Ovary (tissue), 9 donors: Measurements from ENCODE around the gene GPR84. TPM values are rescaled to one million over a fixed set of nuclear protein-coding genes. Genes with fewer than 3 reads are reported as not detected.

Experiments used
- DNase-seq, 5 donors: peaks; one replicate each; pipeline ENCODE4 v3.0.0-alpha.2; 2019 to 2020
- H3K27ac ChIP-seq, 2 donors: fragments of 200-600 bp; one replicate each; pipeline versions ENCODE4 v1.5.1 to v1.8.0; 2019 to 2022
- H3K27me3 ChIP-seq: fragments of 200-600 bp; one replicate; pipeline ENCODE4 v1.8.0; 2022
- H3K36me3 ChIP-seq: fragments of 200-600 bp; sonication (generic); one replicate; pipeline ENCODE4 v1.5.1; 2019
- H3K4me1 ChIP-seq: one replicate; pipeline ENCODE4 v1.8.1; 2013; ENCODE audit warnings: mild to moderate bottlenecking, moderate library complexity; ENCODE audit not compliant: insufficient read depth
- H3K4me3 ChIP-seq: fragments of 200-600 bp; sonication (generic); one replicate; pipeline ENCODE4 v1.5.1; 2017
- H3K9me3 ChIP-seq, 2 donors: fragments of 200-600 bp in 1 of 2; sonication (generic) in 1 of 2; one replicate each; pipeline versions ENCODE4 v1.5.1 to v1.8.1; 2013 to 2019; ENCODE audit warnings: mild to moderate bottlenecking in 1 of 2, moderate library complexity in 1 of 2
- EP300 ChIP-seq: sonication (generic); formaldehyde crosslinking; IDR thresholded peaks from one replicate; pipeline ENCODE4 v1.6.1; 2017; ENCODE audit warnings: antibody characterized with exemption
- POLR2A ChIP-seq: fragments of 450-650 bp; IDR thresholded peaks from one replicate; pipeline ENCODE4 v1.6.1; 2017; ENCODE audit warnings: antibody characterized with exemption, mild to moderate bottlenecking, moderate library complexity
- WGBS, 3 donors: extraction: QIAGEN DNeasy Blood & Tissue Kit in 1 of 3; methylation state at CpG; one replicate each; pipeline versions ENCODE4 v1.1.5 to v1.1.7; 2013 to 2017; 5-methylcytosine and 5-hydroxymethylcytosine counted together
- intact Hi-C, 4 donors: fragments of 100-400 bp; cut with DNase I; formaldehyde crosslinking; loops; one replicate each; pipeline versions ENCODE4 v1.11.0 to v1.15.1; 2022 to 2023
- polyA plus RNA-seq, 2 donors: library from polyadenylated mRNA; stranded (reverse); fragments of 200-250 nt in 1 of 2; fragments of 350-450 nt in 1 of 2; fragmentation: Illumina TruSeq in 1 of 2; extraction: RNeasy Lipid Tissue Mini Kit (QIAGEN cat#74804) in 1 of 2; gene quantifications; one replicate each; pipeline ENCODE4 v1.2.3, GENCODE V29; 2013 to 2014
- total RNA-seq, 7 donors: library from RNA; depleted of rRNA in 2 of 7; stranded (reverse); fragments of >200 nt in 2 of 7; fragmentation: NEBNext Ultra II Directional in 3 of 7; extraction: Animal tissue kit (Norgen Biotek cat#: 25700) in 3 of 7; gene quantifications; one replicate each; pipeline versions ENCODE4 v1.1.0 to v1.2.4, GENCODE V29; 2016 to 2023
- TF ChIP-seq, protein P1 (sequence below), 3 donors: fragments of 450-650 bp in 2 of 3; fragments of 200-600 bp in 1 of 3; IDR thresholded peaks; one replicate each; pipeline versions ENCODE4 v1.5.1 to v1.8.0; 2016 to 2022; ENCODE audit warnings: antibody characterized with exemption in 3 of 3, mild to moderate bottlenecking in 1 of 3
- donor health status: DM: no; HTN: no; CAD: no; lungs with moderate emphysema.
- donor health status: DM: no; HTN: no; CAD: no.
- donor health status: Bipolar disorder and iron deficiency.
- donor health status: DM: yes; HTN: yes; CAD: no.
- donor health status: DM: no; HTN: no; CAD: no.
- donor health status: DM: yes; HTN: yes; CAD: no.

GPR84 gene
- total and polyA plus RNA-seq, 9 donors, result 0.12 to 3.1 (median 0.42) TPM

DNA sequence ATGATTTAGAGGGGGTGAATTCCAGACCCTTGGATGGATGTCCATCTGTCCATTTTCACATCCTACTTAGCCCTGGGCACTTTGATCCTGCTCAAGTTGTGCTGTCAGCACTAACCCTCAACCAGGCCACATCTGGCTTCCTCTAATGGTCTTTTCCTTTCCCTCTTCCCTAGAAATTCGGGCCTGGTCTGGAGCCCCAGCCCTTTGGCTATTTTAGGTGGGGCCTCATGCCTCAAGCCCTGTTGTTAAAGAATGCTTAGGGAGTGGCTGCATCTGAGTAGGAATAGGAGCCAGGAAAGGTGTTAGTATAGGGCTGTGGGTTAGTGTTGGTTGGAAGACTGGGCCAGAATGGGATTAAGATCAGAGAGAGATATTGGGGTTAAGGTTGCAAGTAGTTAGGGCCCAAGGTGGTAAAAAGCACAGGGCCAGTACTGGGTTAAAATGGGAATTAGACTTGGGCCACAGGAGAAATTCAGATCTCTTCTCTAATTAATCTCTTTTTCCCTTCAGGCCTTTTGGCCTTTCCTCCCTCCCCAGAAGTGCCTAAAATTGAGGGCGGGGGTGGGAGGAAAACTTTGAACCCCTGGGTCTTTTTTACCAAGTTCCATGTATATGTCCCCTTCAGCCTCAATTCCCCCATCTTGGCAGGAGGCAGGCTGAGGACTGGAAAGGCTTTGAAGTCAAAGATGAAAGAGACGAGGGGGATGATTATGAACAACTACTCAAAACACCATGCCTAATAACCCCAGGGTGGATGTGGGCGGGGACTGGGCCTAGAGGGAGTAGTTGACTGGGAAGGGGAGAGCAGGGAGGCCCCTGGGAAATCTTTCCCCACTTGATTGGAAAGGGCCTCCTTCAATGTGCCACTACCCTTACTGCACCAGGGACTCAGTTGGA lies 24.2 kb upstream of the GPR84 start:
- Histone ChIP-seq H3K9me3 (no peaks in the 10 kb centered on the region), H3K27ac (no peak overlapping the region), H3K36me3 (no peaks in the 10 kb centered on the region), H3K27me3 (no peaks in the 10 kb centered on the region), H3K4me3 (no peak overlapping the region), H3K4me1 (peaks cover 10% of the 10 kb centered on the region)
- intact Hi-C loops, result no loop called here
- WGBS, 3 donors, result 76 to 79% (median 78%) methylated on average over 4 of the region's 4 CpGs
- TF ChIP-seq POLR2A (no peak), EP300 (no peak)
- TF ChIP-seq, protein P1, sequence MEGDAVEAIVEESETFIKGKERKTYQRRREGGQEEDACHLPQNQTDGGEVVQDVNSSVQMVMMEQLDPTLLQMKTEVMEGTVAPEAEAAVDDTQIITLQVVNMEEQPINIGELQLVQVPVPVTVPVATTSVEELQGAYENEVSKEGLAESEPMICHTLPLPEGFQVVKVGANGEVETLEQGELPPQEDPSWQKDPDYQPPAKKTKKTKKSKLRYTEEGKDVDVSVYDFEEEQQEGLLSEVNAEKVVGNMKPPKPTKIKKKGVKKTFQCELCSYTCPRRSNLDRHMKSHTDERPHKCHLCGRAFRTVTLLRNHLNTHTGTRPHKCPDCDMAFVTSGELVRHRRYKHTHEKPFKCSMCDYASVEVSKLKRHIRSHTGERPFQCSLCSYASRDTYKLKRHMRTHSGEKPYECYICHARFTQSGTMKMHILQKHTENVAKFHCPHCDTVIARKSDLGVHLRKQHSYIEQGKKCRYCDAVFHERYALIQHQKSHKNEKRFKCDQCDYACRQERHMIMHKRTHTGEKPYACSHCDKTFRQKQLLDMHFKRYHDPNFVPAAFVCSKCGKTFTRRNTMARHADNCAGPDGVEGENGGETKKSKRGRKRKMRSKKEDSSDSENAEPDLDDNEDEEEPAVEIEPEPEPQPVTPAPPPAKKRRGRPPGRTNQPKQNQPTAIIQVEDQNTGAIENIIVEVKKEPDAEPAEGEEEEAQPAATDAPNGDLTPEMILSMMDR (IDR thresholded peaks at IDR 0.05), result no peak
- no peak for DNase-seq

DNA sequence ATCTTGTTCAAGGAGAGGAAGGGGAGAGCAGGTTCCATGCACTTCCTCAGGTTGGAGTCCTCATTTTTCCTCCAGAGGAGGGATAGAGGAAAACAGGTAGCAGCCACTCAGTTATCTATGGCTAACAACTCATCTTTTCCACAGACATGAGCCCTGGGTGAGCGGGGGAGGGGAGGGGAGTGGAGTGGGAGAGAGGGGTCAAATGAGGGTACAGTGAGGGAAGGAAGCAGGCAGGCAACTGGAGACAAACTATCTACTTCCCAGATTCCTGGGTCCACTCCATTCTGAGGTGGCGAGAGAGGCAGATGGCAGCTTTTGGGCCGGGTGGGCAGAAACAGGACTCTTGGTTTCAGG lies 22.8 kb upstream of the GPR84 start:
- DNase-seq, result no peak
- Histone ChIP-seq H3K27ac (no peak overlapping the region), H3K4me3 (no peak overlapping the region), H3K36me3 (no peaks in the 10 kb centered on the region), H3K27me3 (no peaks in the 10 kb centered on the region), H3K9me3 (no peaks in the 10 kb centered on the region), H3K4me1 (peaks cover 10% of the 10 kb centered on the region)
- 88 to 93% (median 90%) methylated on average over 3 of the region's 3 CpGs for WGBS, 3 donors
- intact Hi-C loops, result no loop called here
- TF ChIP-seq POLR2A (no peak), EP300 (no peak)
- TF ChIP-seq, protein P1 (IDR thresholded peaks at IDR 0.05), result no peak

DNA sequence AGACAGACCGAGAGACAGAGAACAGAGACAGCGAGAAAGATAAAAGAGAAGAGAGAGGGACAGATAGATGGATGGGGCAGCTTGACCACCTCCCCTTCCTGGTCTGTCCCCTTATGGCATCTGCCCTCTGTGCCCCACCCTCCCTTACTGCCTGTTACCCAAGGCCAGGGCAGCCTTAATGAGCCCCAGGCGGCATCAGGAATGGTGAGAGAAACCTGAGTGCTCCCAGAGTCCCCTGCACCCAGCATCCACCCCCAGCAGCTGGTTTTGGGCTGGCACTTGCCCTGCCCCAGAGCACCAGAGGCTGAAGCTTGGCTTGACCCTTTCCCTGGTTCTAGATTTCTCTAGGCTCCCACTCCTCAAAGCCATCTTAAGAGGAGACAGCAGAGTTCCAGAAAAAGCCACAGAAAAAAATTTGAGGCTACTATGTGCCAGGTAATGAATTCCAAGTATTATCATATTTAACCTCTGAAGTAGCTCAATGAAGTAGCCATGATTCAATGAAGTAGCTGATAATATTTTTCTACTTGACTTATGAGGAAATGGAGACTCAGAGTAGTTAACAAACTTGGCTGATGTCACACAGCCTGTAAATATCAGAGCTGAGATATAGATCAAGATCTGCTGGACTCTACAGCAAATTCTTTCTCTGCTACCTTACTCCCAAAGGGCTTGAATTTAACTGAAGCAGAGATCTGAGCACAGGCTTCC lies 22.3 kb upstream of the GPR84 start:
- Histone ChIP-seq H3K27me3 (no peaks in the 10 kb centered on the region), H3K4me3 (no peak overlapping the region), H3K36me3 (no peaks in the 10 kb centered on the region), H3K9me3 (no peaks in the 10 kb centered on the region), H3K27ac (no peak overlapping the region), H3K4me1 (peaks cover 10% of the 10 kb centered on the region)
- intact Hi-C loops, result no loop called here
- no peak for DNase-seq
- 84 to 92% (median 87%) methylated on average over 3 of the region's 3 CpGs for WGBS, 3 donors
- TF ChIP-seq, protein P1 (IDR thresholded peaks at IDR 0.05), result no peak
- no peak for TF ChIP-seq EP300
- TF ChIP-seq POLR2A, result no peak

DNA sequence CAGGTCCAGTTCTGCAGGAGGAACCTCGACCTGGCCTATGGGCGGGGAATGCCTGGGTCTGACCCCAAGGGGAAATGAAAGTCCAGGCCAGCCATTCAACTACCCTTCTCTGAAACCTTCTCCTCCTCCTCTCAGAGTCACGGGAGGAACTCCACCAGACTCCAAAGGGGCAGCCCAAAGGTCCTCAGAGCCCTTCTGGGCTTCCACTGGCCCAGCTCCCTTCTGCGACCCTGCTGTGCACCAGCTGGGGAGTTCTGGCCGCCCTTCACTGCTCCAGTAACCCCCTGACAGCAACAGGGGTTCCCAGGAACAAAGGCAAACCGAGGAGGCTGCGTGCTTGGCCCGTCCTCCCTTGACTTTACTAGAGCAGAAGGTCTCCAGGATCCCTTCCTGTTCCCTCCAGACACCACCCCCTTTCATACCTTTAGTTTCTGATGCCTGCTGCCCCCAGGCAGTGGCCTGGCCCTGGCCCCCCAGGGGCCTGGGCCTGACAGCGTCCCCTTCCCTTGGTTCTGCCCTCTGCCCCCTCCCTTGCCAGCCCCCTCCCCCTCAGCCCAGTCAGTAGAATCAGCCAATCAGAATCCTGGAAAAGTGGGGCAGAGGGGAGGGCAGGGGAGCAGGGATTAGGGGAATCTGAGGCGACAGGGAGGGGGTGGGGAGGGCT lies 21.1 kb upstream of the GPR84 start:
- no peaks in the 10 kb centered on the region for H3K36me3 ChIP-seq
- no peak for DNase-seq
- H3K27me3 ChIP-seq, result no peaks in the 10 kb centered on the region
- peaks cover 8% of the 10 kb centered on the region for H3K4me1 ChIP-seq
- intact Hi-C loops, result no loop called here
- H3K4me3 ChIP-seq, result no peak overlapping the region
- WGBS, 3 donors, result 49 to 68% (median 58%) methylated on average over 9 to 10 of the region's 10 CpGs
- TF ChIP-seq, protein P1 (IDR thresholded peaks at IDR 0.05), result no peak
- TF ChIP-seq POLR2A (no peak), EP300 (no peak)
- H3K9me3 ChIP-seq, result no peaks in the 10 kb centered on the region
- peak overlapping the region in 1 of 2 donors; percentile 47 for H3K27ac ChIP-seq
